GM12891 (cell line): ENCODE data around the gene YIPF6.

Experiments
- PAX5 ChIP-seq: IDR thresholded peaks from 2 replicates; pipeline ENCODE4 v1.6.1; 2011; ENCODE audit warnings: low read length, moderate library complexity, mild to moderate bottlenecking; ENCODE audit not compliant: insufficient read depth, severe bottlenecking
- POLR2A ChIP-seq: IDR thresholded peaks from 2 replicates; pipeline ENCODE4 v1.6.1; 2011; ENCODE audit warnings: low read depth, low read length, control low read depth
- POLR2AphosphoS5 ChIP-seq: IDR thresholded peaks from 2 replicates; pipeline ENCODE4 v1.6.1; 2011; ENCODE audit warnings: low read depth, low read length, control low read depth
- POU2F2 ChIP-seq: IDR thresholded peaks from 2 replicates; pipeline ENCODE4 v1.6.1; 2011; ENCODE audit warnings: low read depth, mild to moderate bottlenecking, control low read depth, low read length, moderate library complexity
- SPI1 ChIP-seq: IDR thresholded peaks from 2 replicates; pipeline ENCODE4 v1.6.1; 2011; ENCODE audit warnings: low read depth, low read length, control low read depth
- TAF1 ChIP-seq: IDR thresholded peaks from 2 replicates; pipeline ENCODE4 v1.6.1; 2011; ENCODE audit warnings: low read depth, low read length, control low read depth

- TF ChIP-seq POLR2A (no peak), POLR2AphosphoS5 (no peak), TAF1 (no peak), POU2F2 (no peak), SPI1 (no peak), PAX5 (no peak)
Observed at GRCh38 chrX:68498044-68498507, 775 bp upstream of the YIPF6 start.
